ENCODE data around the gene UTP3.
A peak's percentile ranks its signal among the peaks of the same experiment; 100 is the strongest.

The UTP3 gene

DNA sequence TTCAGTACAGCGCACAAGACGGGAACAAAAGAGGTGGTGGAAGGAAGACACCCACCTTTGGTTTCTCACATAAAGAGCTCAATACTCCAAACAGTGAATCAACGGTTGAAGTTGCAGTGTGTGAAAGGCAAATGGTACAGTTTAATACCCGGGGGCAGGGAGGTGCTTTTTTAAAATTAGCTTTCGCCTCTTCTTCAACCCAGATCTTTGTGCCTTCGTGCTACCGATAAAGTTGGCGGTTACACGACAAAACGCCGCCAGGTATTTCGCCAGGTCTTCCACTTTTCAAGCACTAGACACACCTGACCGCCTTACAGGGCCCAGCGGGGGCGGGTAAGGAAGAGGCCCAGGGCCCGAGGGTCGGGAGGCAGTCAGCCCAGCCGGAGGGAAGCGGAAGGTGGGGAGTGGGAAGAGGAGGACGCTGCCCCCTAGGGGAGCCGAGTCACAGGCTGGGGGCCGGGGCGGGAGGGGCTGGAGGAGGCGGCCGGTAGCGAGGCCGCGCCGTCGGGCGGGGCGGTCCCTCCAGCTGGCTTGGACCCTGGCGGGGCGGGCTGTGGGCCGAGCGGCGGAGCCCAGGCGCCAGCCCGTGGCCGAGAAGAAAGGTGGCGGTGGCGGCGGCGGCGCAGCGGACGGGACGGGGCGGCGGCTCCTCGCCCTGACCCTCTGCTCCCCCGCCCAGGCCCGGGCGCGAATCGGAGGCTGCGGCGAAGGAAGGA is 16.0 kb downstream of the UTP3 start:
- peaks cover 4% of the 10 kb centered on the region for H3K27me3 ChIP-seq (ENCODE audit: control insufficient read depth, insufficient read depth, low read length, poor library complexity, severe bottlenecking)
- peaks cover 6% of the 10 kb centered on the region for H3K4me1 ChIP-seq (ENCODE audit: control insufficient read depth, insufficient read depth, low read length)
- H3K9me3 ChIP-seq (ENCODE audit: control insufficient read depth, low read length), result no peaks in the 10 kb centered on the region
- peak overlapping the region; percentile 77 for H3K27ac ChIP-seq (ENCODE audit: insufficient read depth, low read depth, low read length, poor library complexity, severe bottlenecking)
- WGBS, 2 experiments, result 1% methylated on average over 58 of the region's 58 CpGs
- no peaks in the 10 kb centered on the region for H3K36me3 ChIP-seq (ENCODE audit: control insufficient read depth, insufficient read depth, low read length)
- H3K4me3 ChIP-seq (ENCODE audit: insufficient read depth, low read depth, low read length), result peak overlapping the region; percentile 77

DNA sequence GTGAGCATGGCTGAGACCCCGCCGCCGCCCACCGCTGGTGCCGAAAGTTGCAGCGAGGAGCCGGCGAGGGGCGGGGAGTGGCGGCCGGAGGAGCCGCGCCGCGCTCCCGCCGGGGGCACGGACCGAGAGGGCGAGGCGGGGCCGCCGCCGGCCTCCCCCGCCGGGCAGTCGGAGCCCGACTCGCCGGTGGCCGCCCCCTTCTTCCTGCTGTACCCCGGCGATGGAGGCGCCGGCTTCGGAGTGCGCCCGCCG is 16.5 kb downstream of the UTP3 start:
- WGBS, 2 experiments, result 0% methylated on average over 39 of the region's 39 CpGs
- Histone ChIP-seq H3K27ac (ENCODE audit: insufficient read depth, low read depth, low read length, poor library complexity, severe bottlenecking) (peak overlapping the region; percentile 77), H3K9me3 (ENCODE audit: control insufficient read depth, low read length) (no peaks in the 10 kb centered on the region), H3K36me3 (ENCODE audit: control insufficient read depth, insufficient read depth, low read length) (no peaks in the 10 kb centered on the region), H3K4me1 (ENCODE audit: control insufficient read depth, insufficient read depth, low read length) (peaks cover 6% of the 10 kb centered on the region), H3K27me3 (ENCODE audit: control insufficient read depth, insufficient read depth, low read length, poor library complexity, severe bottlenecking) (peaks cover 4% of the 10 kb centered on the region), H3K4me3 (ENCODE audit: insufficient read depth, low read depth, low read length) (peak overlapping the region; percentile 77)

DNA sequence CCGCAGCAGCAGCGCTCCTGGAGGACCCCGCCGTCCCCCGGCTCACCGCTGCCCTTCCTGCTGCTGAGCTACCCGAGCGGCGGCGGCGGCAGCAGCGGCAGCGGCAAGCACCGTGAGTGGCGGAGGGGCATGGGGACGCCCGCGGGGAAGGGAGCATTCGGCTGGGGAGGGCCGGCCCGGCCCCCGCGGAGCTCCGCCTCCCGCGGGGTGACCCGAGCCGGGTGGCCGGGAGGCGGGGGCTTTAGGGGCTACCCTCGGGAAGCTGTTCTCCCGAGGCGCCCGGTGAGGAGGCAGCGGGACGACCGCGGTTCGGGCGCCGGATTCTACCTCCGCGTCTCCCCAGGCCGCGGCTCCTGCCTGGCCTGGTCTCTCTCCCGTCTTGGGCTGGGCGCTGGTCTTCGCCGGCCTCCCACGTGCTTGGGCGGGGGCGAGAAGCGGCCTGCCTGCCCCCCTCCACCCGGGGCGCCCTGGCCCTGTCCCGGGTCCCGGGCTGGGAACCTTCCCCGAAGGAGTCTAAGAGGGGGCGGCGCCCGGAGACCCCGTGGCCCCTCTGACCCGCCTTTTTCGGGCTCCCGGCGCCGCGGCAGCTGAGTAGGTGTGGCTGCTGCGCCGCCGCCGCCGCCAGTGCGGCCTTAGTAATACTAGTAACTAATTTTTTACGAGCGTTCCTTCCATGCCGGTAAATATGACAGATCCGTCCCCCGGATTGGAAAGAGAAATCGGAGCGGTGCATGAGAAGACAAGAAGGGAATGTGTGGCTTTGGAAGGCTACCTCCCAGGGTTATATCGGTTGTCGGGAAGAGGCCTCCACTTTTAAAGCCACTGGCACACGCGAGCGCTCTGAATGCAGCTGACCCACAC is 17.1 kb downstream of the UTP3 start:
- WGBS, 2 experiments, result 1% methylated on average over 86 of the region's 86 CpGs
- H3K27ac ChIP-seq (ENCODE audit: insufficient read depth, low read depth, low read length, poor library complexity, severe bottlenecking), result peak overlapping the region; percentile 77
- H3K4me3 ChIP-seq (ENCODE audit: insufficient read depth, low read depth, low read length), result peak overlapping the region; percentile 77
- H3K27me3 ChIP-seq (ENCODE audit: control insufficient read depth, insufficient read depth, low read length, poor library complexity, severe bottlenecking), result peaks cover 4% of the 10 kb centered on the region
- no peaks in the 10 kb centered on the region for H3K36me3 ChIP-seq (ENCODE audit: control insufficient read depth, insufficient read depth, low read length)
- peaks cover 6% of the 10 kb centered on the region for H3K4me1 ChIP-seq (ENCODE audit: control insufficient read depth, insufficient read depth, low read length)
- H3K9me3 ChIP-seq (ENCODE audit: control insufficient read depth, low read length), result no peaks in the 10 kb centered on the region

DNA sequence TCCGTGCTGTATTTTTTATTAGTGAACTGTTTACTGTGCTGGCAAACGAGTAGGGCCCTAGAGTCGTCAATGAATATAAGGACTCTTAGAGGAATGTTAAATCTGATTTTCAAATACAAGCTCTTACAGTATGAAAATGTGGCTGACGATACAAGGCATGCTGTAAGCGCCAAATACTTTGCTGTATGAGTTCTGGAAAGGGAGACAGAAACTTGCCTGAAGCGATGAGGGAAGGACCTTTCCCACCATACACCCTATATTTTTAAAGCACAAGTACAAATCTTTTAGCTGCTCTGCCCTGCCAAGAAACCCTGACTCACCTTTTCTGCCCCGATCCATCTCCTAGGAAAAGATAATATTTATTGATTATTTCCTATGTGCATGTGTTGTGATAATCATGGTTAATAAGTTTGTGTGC is 17.7 kb downstream of the UTP3 start:
- WGBS, 2 experiments, result 25% methylated on average over 6 to 7 of the region's 7 CpGs
- H3K27me3 ChIP-seq (ENCODE audit: control insufficient read depth, insufficient read depth, low read length, poor library complexity, severe bottlenecking), result peaks cover 4% of the 10 kb centered on the region
- H3K4me1 ChIP-seq (ENCODE audit: control insufficient read depth, insufficient read depth, low read length), result peaks cover 6% of the 10 kb centered on the region
- H3K9me3 ChIP-seq (ENCODE audit: control insufficient read depth, low read length), result no peaks in the 10 kb centered on the region
- H3K4me3 ChIP-seq (ENCODE audit: insufficient read depth, low read depth, low read length), result peak overlapping the region; percentile 77
- no peak overlapping the region for H3K27ac ChIP-seq (ENCODE audit: insufficient read depth, low read depth, low read length, poor library complexity, severe bottlenecking)
- no peaks in the 10 kb centered on the region for H3K36me3 ChIP-seq (ENCODE audit: control insufficient read depth, insufficient read depth, low read length)

DNA sequence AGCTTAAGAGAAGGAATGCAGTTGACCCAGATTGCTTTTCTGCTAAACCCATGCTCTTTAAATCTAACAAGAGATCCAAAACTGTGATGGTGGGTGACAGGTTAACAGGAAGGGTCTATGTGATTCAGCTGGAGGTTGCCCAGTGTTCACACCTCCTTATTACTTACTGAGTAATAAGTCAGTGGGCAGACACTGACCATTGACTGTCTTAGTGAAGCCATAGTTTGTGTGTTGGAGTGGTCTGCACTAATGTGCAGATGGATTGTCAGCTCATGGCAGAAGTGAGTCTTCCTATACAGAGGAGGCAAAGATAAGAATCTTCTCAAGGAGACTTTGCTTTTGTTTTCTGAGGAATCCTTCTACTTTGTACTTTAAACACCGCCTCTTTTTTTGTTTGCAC is 18.2 kb downstream of the UTP3 start:
- no peak overlapping the region for H3K27ac ChIP-seq (ENCODE audit: insufficient read depth, low read depth, low read length, poor library complexity, severe bottlenecking)
- H3K4me1 ChIP-seq (ENCODE audit: control insufficient read depth, insufficient read depth, low read length), result peaks cover 6% of the 10 kb centered on the region
- H3K36me3 ChIP-seq (ENCODE audit: control insufficient read depth, insufficient read depth, low read length), result no peaks in the 10 kb centered on the region
- H3K4me3 ChIP-seq (ENCODE audit: insufficient read depth, low read depth, low read length), result peak overlapping the region; percentile 77
- H3K27me3 ChIP-seq (ENCODE audit: control insufficient read depth, insufficient read depth, low read length, poor library complexity, severe bottlenecking), result peaks cover 4% of the 10 kb centered on the region
- H3K9me3 ChIP-seq (ENCODE audit: control insufficient read depth, low read length), result no peaks in the 10 kb centered on the region
- WGBS, 2 experiments, result no CpG with 5 or more reads among the region's 1 CpG

DNA sequence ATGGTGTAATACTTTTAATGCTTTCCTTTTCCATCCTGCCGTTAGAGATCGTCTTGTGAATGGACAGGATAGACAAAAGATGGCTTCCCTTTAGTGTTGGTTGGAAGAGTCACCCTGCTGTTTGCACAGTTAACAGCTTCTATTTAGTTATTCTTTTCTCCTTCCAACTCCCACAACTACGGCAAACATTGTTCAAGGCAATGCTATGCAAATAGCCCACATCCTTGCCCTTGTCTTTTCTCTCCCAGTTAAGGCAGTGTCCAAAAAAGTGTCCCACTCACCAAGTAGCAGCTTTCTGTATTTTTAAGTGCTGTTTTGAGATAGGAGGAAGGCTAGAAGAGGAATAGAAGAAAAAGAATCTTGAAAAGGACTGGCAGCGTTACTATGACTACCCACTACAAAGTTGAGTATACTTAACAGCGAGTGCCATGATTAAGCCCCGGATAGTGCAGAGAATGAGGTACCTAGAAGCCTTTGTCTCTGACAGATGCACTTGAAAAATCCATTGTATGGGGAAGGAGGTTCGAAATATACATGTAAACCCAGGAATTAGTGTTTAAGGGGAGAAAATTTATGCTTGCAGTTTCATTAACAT is 21.4 kb downstream of the UTP3 start:
- Histone ChIP-seq H3K36me3 (ENCODE audit: control insufficient read depth, insufficient read depth, low read length) (no peaks in the 10 kb centered on the region), H3K4me1 (ENCODE audit: control insufficient read depth, insufficient read depth, low read length) (peaks cover 4% of the 10 kb centered on the region), H3K27ac (ENCODE audit: insufficient read depth, low read depth, low read length, poor library complexity, severe bottlenecking) (peak overlapping the region; percentile 81), H3K9me3 (ENCODE audit: control insufficient read depth, low read length) (no peaks in the 10 kb centered on the region), H3K27me3 (ENCODE audit: control insufficient read depth, insufficient read depth, low read length, poor library complexity, severe bottlenecking) (peaks cover 4% of the 10 kb centered on the region), H3K4me3 (ENCODE audit: insufficient read depth, low read depth, low read length) (no peak overlapping the region)
- WGBS, 2 experiments, result 55% methylated on average over 6 of the region's 7 CpGs

DNA sequence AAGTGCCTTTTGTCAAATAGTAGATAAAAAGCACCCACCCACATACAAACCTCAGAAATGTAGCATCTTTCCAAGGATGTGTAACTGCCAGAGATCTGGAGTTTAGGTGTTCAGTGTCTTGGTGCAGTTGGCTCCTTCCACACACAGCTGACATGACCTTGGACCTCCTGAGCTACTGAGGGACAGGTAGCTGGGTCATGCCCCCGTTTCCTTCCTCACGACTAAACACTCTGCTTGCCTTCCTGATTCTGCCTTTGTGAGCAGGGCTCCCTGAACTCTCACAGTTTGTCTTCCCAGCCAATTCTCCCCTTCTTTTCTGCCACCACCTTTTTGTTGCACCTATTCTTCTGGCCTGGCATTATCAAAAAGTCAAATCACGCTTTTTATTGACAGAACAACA is 23.3 kb downstream of the UTP3 start:
- Histone ChIP-seq H3K36me3 (ENCODE audit: control insufficient read depth, insufficient read depth, low read length) (no peaks in the 10 kb centered on the region), H3K4me1 (ENCODE audit: control insufficient read depth, insufficient read depth, low read length) (no peaks in the 10 kb centered on the region), H3K4me3 (ENCODE audit: insufficient read depth, low read depth, low read length) (no peak overlapping the region), H3K27me3 (ENCODE audit: control insufficient read depth, insufficient read depth, low read length, poor library complexity, severe bottlenecking) (no peaks in the 10 kb centered on the region), H3K27ac (ENCODE audit: insufficient read depth, low read depth, low read length, poor library complexity, severe bottlenecking) (no peak overlapping the region), H3K9me3 (ENCODE audit: control insufficient read depth, low read length) (no peaks in the 10 kb centered on the region)
- 86 to 91% methylated on average over 3 of the region's 3 CpGs for WGBS, 2 experiments

DNA sequence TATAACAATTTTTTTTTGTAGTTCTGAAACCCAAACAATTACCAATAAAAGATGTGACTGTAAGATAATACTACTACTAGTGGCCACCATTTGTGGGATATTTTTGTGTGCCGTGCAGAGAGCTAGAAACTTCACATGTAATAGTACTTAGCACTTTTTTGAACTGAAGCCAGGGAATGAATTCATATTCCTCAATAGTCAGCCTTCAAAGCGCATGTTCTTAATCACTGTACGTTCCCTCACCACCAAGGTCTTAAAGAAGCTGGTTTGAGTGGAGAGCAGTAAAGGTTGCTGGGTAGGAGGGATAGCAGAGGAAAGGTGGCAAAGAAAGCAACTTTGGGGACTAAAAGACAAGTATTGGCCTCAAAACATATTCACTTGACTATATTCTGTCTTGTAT is 23.8 kb downstream of the UTP3 start:
- H3K4me1 ChIP-seq (ENCODE audit: control insufficient read depth, insufficient read depth, low read length), result no peaks in the 10 kb centered on the region
- H3K4me3 ChIP-seq (ENCODE audit: insufficient read depth, low read depth, low read length), result no peak overlapping the region
- no peaks in the 10 kb centered on the region for H3K9me3 ChIP-seq (ENCODE audit: control insufficient read depth, low read length)
- no peaks in the 10 kb centered on the region for H3K36me3 ChIP-seq (ENCODE audit: control insufficient read depth, insufficient read depth, low read length)
- WGBS, 2 experiments, result 90 to 96% methylated on average over 3 of the region's 3 CpGs
- H3K27me3 ChIP-seq (ENCODE audit: control insufficient read depth, insufficient read depth, low read length, poor library complexity, severe bottlenecking), result no peaks in the 10 kb centered on the region
- H3K27ac ChIP-seq (ENCODE audit: insufficient read depth, low read depth, low read length, poor library complexity, severe bottlenecking), result no peak overlapping the region

DNA sequence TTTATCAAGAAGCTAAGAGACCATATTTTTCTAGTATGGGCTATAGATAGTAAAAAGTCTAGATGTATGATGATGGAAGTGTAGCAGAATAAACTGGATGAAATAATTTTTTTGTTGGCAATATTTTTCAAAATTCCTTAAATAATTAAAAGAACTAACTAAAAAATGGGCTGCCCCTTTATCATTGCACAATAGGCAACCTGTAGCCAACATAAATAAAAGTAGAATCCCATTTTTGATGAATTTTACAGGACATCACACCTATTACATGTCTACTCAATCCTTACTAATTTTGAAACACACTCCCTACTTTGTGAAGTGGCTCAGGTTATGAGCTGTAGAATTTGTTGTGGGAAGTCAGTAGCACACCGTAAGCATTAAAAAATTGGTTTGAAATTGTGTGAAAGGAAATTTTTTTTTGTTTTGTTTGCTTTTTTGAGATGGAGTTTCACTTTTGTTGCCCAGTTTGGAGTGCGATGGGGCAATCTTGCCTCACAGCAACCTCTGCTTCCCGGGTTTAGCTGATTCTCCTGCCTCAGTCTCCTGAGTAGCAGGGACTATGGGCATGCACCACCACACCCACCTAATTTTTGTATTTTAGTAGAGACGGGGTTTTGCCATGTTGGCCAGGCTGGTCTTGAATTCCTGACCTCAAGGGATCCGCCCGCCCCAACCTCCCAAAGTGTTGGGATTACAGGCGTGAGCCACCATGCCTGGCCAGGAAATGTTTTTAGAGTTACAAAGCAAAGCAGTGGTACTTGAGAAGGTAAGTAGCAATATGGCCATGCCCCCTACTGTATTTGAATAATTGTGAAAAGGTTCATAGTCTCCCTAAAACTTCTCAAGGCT is 24.5 kb downstream of the UTP3 start:
- Histone ChIP-seq H3K27ac (ENCODE audit: insufficient read depth, low read depth, low read length, poor library complexity, severe bottlenecking) (no peak overlapping the region), H3K4me1 (ENCODE audit: control insufficient read depth, insufficient read depth, low read length) (no peaks in the 10 kb centered on the region), H3K36me3 (ENCODE audit: control insufficient read depth, insufficient read depth, low read length) (no peaks in the 10 kb centered on the region), H3K27me3 (ENCODE audit: control insufficient read depth, insufficient read depth, low read length, poor library complexity, severe bottlenecking) (no peaks in the 10 kb centered on the region), H3K4me3 (ENCODE audit: insufficient read depth, low read depth, low read length) (no peak overlapping the region), H3K9me3 (ENCODE audit: control insufficient read depth, low read length) (no peaks in the 10 kb centered on the region)
- WGBS, 2 experiments, result 86 to 89% methylated on average over 7 of the region's 7 CpGs
